ENCODE data around the gene SNED1. TPM values are rescaled to one million over a fixed set of nuclear protein-coding genes. Genes with fewer than 3 reads are reported as not detected.

SNED1 gene
- total and polyA plus RNA-seq, 9 of the 15 experiments (the other 6 are each of a cell fraction or from before 2014, with no cell fraction given), result 0.03 to 0.07 (median 0.05) TPM; not detected in 5

DNA sequence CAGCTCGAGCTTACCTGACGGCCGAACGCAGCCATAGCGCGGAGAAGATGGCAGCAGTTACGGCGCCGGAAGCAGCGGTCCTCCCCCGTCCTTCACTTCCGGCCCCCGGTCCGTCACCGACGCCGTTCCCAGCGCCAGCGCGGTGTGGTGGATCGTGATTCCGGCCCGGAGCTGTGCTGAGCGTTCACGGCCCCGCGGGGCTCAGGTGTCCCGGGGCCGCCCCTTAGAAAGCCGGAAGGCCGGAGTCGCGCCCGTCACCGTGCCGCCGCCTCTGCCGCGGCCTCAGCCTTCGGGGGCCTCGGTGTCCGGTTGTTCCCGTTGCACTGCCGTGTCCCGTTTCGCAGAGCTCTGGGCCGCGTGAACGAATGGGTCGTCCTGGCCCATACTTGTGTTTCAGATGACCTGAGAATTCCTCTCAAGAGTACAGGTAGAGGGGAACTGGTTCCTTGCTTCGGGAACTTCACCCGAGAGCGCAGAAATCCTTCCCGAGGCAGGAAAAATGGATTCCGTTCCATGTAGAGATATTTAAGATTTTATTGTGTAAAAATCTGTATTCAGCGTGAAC lies 103.9 kb downstream of the SNED1 start, which contains the start of gene MTERF4 (continued):
- peak; percentile 60 for TF ChIP-seq ZNF24 (IDR thresholded peaks at IDR 0.05)
- TF ChIP-seq NBN (IDR thresholded peaks at IDR 0.05; ENCODE audit: low read depth), result no peak
- TF ChIP-seq, protein P1, sequence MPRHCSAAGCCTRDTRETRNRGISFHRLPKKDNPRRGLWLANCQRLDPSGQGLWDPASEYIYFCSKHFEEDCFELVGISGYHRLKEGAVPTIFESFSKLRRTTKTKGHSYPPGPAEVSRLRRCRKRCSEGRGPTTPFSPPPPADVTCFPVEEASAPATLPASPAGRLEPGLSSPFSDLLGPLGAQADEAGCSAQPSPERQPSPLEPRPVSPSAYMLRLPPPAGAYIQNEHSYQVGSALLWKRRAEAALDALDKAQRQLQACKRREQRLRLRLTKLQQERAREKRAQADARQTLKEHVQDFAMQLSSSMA (CRISPR knock-in tag; IDR thresholded peaks at IDR 0.05), result no peak
- no peak for TF ChIP-seq ZNF589 (CRISPR knock-in tag; IDR thresholded peaks at IDR 0.05; ENCODE audit: low read depth)
- TF ChIP-seq CHD2 (IDR thresholded peaks at IDR 0.05; ENCODE audit: low read depth, low read length), result no peak
- no peak for TF ChIP-seq ZNF398 (CRISPR knock-in tag; IDR thresholded peaks at IDR 0.05)
- TF ChIP-seq, protein P2, sequence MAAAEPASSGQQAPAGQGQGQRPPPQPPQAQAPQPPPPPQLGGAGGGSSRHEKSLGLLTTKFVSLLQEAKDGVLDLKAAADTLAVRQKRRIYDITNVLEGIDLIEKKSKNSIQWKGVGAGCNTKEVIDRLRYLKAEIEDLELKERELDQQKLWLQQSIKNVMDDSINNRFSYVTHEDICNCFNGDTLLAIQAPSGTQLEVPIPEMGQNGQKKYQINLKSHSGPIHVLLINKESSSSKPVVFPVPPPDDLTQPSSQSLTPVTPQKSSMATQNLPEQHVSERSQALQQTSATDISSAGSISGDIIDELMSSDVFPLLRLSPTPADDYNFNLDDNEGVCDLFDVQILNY (CRISPR knock-in tag; IDR thresholded peaks at IDR 0.05), result no peak
- no peak for TF ChIP-seq PTTG1 (tag; IDR thresholded peaks at IDR 0.05; ENCODE audit: low read depth)
- TF ChIP-seq CHD4 (IDR thresholded peaks at IDR 0.05; ENCODE audit: insufficient read depth, insufficient replicate concordance, low read depth, low read length, poor library complexity, severe bottlenecking), result no peak
- TF ChIP-seq, protein P3, sequence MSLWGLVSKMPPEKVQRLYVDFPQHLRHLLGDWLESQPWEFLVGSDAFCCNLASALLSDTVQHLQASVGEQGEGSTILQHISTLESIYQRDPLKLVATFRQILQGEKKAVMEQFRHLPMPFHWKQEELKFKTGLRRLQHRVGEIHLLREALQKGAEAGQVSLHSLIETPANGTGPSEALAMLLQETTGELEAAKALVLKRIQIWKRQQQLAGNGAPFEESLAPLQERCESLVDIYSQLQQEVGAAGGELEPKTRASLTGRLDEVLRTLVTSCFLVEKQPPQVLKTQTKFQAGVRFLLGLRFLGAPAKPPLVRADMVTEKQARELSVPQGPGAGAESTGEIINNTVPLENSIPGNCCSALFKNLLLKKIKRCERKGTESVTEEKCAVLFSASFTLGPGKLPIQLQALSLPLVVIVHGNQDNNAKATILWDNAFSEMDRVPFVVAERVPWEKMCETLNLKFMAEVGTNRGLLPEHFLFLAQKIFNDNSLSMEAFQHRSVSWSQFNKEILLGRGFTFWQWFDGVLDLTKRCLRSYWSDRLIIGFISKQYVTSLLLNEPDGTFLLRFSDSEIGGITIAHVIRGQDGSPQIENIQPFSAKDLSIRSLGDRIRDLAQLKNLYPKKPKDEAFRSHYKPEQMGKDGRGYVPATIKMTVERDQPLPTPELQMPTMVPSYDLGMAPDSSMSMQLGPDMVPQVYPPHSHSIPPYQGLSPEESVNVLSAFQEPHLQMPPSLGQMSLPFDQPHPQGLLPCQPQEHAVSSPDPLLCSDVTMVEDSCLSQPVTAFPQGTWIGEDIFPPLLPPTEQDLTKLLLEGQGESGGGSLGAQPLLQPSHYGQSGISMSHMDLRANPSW (CRISPR knock-in tag; IDR thresholded peaks at IDR 0.05), result peak; percentile 64; the same call in 1 of the 2 replicates
- TF ChIP-seq, protein P4, sequence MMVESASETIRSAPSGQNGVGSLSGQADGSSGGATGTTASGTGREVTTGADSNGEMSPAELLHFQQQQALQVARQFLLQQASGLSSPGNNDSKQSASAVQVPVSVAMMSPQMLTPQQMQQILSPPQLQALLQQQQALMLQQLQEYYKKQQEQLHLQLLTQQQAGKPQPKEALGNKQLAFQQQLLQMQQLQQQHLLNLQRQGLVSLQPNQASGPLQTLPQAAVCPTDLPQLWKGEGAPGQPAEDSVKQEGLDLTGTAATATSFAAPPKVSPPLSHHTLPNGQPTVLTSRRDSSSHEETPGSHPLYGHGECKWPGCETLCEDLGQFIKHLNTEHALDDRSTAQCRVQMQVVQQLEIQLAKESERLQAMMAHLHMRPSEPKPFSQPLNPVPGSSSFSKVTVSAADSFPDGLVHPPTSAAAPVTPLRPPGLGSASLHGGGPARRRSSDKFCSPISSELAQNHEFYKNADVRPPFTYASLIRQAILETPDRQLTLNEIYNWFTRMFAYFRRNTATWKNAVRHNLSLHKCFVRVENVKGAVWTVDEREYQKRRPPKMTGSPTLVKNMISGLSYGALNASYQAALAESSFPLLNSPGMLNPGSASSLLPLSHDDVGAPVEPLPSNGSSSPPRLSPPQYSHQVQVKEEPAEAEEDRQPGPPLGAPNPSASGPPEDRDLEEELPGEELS (CRISPR knock-in tag; IDR thresholded peaks at IDR 0.05; ENCODE audit: borderline replicate concordance), result no peak
- TF ChIP-seq NRF1 (conservative IDR thresholded peaks at IDR 0.05 in 1 of 2, IDR thresholded peaks at IDR 0.05 in 1 of 2), result no peak; a peak in 2 of 4 replicates
- TF ChIP-seq RB1 (IDR thresholded peaks at IDR 0.05; ENCODE audit: low read depth), result peak; percentile 93
- TF ChIP-seq, protein P5, sequence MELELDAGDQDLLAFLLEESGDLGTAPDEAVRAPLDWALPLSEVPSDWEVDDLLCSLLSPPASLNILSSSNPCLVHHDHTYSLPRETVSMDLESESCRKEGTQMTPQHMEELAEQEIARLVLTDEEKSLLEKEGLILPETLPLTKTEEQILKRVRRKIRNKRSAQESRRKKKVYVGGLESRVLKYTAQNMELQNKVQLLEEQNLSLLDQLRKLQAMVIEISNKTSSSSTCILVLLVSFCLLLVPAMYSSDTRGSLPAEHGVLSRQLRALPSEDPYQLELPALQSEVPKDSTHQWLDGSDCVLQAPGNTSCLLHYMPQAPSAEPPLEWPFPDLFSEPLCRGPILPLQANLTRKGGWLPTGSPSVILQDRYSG (tag; conservative IDR thresholded peaks at IDR 0.05; ENCODE audit: low read depth), result no peak
- TF ChIP-seq ZC3H4 (CRISPR knock-in tag; IDR thresholded peaks at IDR 0.05; ENCODE audit: borderline replicate concordance), result no peak
- TF ChIP-seq MEIS2 (IDR thresholded peaks at IDR 0.05; ENCODE audit: partially characterized antibody), result no peak
- TF ChIP-seq KDM5B (IDR thresholded peaks at IDR 0.05; ENCODE audit: insufficient replicate concordance, low read depth, low read length), result peak; percentile 87
- TF ChIP-seq MYNN (IDR thresholded peaks at IDR 0.05), result no peak
- TF ChIP-seq MYNN (CRISPR knock-in tag; IDR thresholded peaks at IDR 0.05), result no peak
